Dendritic cell treated with granulocyte-macrophage colony-stimulating factor and Interleukin-4, amounts not matched to agents 40 ng/mL and 50 ng/mL, for 4 days (primary cell): ENCODE data around the gene MACROD1.

Source experiments
- H3K27ac Mint-ChIP-seq: one replicate; pipeline ENCODE4 v1.8.0; 2022; ENCODE audit warnings: mild to moderate bottlenecking, mixed read lengths
- H3K27me3 Mint-ChIP-seq: one replicate; pipeline ENCODE4 v1.8.0; 2022; ENCODE audit warnings: mild to moderate bottlenecking, mixed read lengths
- H3K36me3 Mint-ChIP-seq: one replicate; pipeline ENCODE4 v1.8.0; 2022; ENCODE audit warnings: low read depth, mixed read lengths
- H3K4me1 Mint-ChIP-seq: one replicate; pipeline ENCODE4 v1.8.0; 2022; ENCODE audit warnings: low read depth, mixed read lengths
- H3K4me3 Mint-ChIP-seq: one replicate; pipeline ENCODE4 v1.8.0; 2022; ENCODE audit warnings: mild to moderate bottlenecking, moderate library complexity, mixed read lengths
- H3K9me3 Mint-ChIP-seq: one replicate; pipeline ENCODE4 v1.8.0; 2022; ENCODE audit warnings: mixed read lengths
- intact Hi-C: fragments of 100-400 bp; cut with micrococcal nuclease; formaldehyde crosslinking; loops from one replicate; pipeline ENCODE4 v1.15.0; 2022

MACROD1 gene

GRCh38 chr11:64135711-64136110, 30.2 kb downstream of the MACROD1 start:
- no peaks in the 10 kb centered on the region for H3K9me3 Mint-ChIP-seq

GRCh38 chr11:64134963-64135362, 30.9 kb downstream of the MACROD1 start:
- Mint-ChIP-seq H3K9me3 (no peaks in the 10 kb centered on the region), H3K4me1 (peaks cover 52% of the 10 kb centered on the region), H3K27me3 (peaks cover 60% of the 10 kb centered on the region), H3K36me3 (no peaks in the 10 kb centered on the region), H3K4me3 (no peak overlapping the region), H3K27ac (peak overlapping the region; percentile 2)
- intact Hi-C loops, result no loop called here

More at GRCh38 chr11:64135711-64136110, 30.2 kb downstream of the MACROD1 start:
- intact Hi-C loops, result no loop called here
- Mint-ChIP-seq H3K4me1 (peaks cover 45% of the 10 kb centered on the region), H3K27ac (peak overlapping the region; percentile 2), H3K27me3 (peaks cover 53% of the 10 kb centered on the region), H3K4me3 (no peak overlapping the region), H3K36me3 (no peaks in the 10 kb centered on the region)

- H3K36me3 Mint-ChIP-seq, result no peaks in the 10 kb centered on the region
- no peak overlapping the region for H3K27ac Mint-ChIP-seq
- peaks cover 47% of the 10 kb centered on the region for H3K4me1 Mint-ChIP-seq
- no peak overlapping the region for H3K4me3 Mint-ChIP-seq
- no peaks in the 10 kb centered on the region for H3K9me3 Mint-ChIP-seq
- intact Hi-C loops, result no loop called here
- peaks cover 65% of the 10 kb centered on the region for H3K27me3 Mint-ChIP-seq
These were observed 32.8 kb downstream of the MACROD1 start for GRCh38 chr11:64132982-64133705.

GRCh38 chr11:64132191-64132771, 33.6 kb downstream of the MACROD1 start:
- no peaks in the 10 kb centered on the region for H3K9me3 Mint-ChIP-seq
- peaks cover 39% of the 10 kb centered on the region for H3K4me1 Mint-ChIP-seq
- no peak overlapping the region for H3K27ac Mint-ChIP-seq
- intact Hi-C loops, result no loop called here
- H3K27me3 Mint-ChIP-seq, result peaks cover 71% of the 10 kb centered on the region
- no peaks in the 10 kb centered on the region for H3K36me3 Mint-ChIP-seq
- H3K4me3 Mint-ChIP-seq, result no peak overlapping the region

- H3K27ac Mint-ChIP-seq, result no peak overlapping the region
These were observed 34.2 kb downstream of the MACROD1 start for GRCh38 chr11:64131683-64132190.

GRCh38 chr11:64130618-64131017, 35.3 kb downstream of the MACROD1 start:
- Mint-ChIP-seq H3K9me3 (no peaks in the 10 kb centered on the region), H3K4me3 (peak overlapping the region; percentile 13), H3K36me3 (no peaks in the 10 kb centered on the region), H3K27me3 (peaks cover 75% of the 10 kb centered on the region), H3K4me1 (peaks cover 41% of the 10 kb centered on the region), H3K27ac (no peak overlapping the region)
- intact Hi-C loops, result no loop called here

More at GRCh38 chr11:64131683-64132190, 34.2 kb downstream of the MACROD1 start:
- no peak overlapping the region for H3K4me3 Mint-ChIP-seq
- no peaks in the 10 kb centered on the region for H3K9me3 Mint-ChIP-seq
- intact Hi-C loops, result no loop called here
- H3K36me3 Mint-ChIP-seq, result no peaks in the 10 kb centered on the region
- H3K27me3 Mint-ChIP-seq, result peaks cover 73% of the 10 kb centered on the region
- peaks cover 33% of the 10 kb centered on the region for H3K4me1 Mint-ChIP-seq

- H3K4me3 Mint-ChIP-seq, result no peak overlapping the region
- H3K27ac Mint-ChIP-seq, result no peak overlapping the region
- no peaks in the 10 kb centered on the region for H3K36me3 Mint-ChIP-seq
- H3K27me3 Mint-ChIP-seq, result peaks cover 78% of the 10 kb centered on the region
- H3K4me1 Mint-ChIP-seq, result peaks cover 49% of the 10 kb centered on the region
- no peaks in the 10 kb centered on the region for H3K9me3 Mint-ChIP-seq
- intact Hi-C loops, result no loop called here
These were observed 36.5 kb downstream of the MACROD1 start for GRCh38 chr11:64129403-64129802.

GRCh38 chr11:64128255-64129006, 37.5 kb downstream of the MACROD1 start:
- peaks cover 44% of the 10 kb centered on the region for H3K4me1 Mint-ChIP-seq
- intact Hi-C loops, result no loop called here

GRCh38 chr11:64127267-64128072, 38.4 kb downstream of the MACROD1 start:
- intact Hi-C loops, result no loop called here
- Mint-ChIP-seq H3K27me3 (peaks cover 74% of the 10 kb centered on the region), H3K4me1 (peaks cover 39% of the 10 kb centered on the region), H3K36me3 (no peaks in the 10 kb centered on the region), H3K4me3 (no peak overlapping the region), H3K27ac (no peak overlapping the region), H3K9me3 (no peaks in the 10 kb centered on the region)

More at GRCh38 chr11:64128255-64129006, 37.5 kb downstream of the MACROD1 start:
- Mint-ChIP-seq H3K4me3 (no peak overlapping the region), H3K9me3 (no peaks in the 10 kb centered on the region), H3K27me3 (peaks cover 79% of the 10 kb centered on the region), H3K36me3 (no peaks in the 10 kb centered on the region), H3K27ac (no peak overlapping the region)

- no peaks in the 10 kb centered on the region for H3K9me3 Mint-ChIP-seq
- H3K4me3 Mint-ChIP-seq, result no peak overlapping the region
- intact Hi-C loops, result no loop called here
- H3K27me3 Mint-ChIP-seq, result peaks cover 70% of the 10 kb centered on the region
- H3K4me1 Mint-ChIP-seq, result peaks cover 38% of the 10 kb centered on the region
- no peaks in the 10 kb centered on the region for H3K36me3 Mint-ChIP-seq
- no peak overlapping the region for H3K27ac Mint-ChIP-seq
These were observed 39.1 kb downstream of the MACROD1 start for GRCh38 chr11:64126796-64127195.

- H3K27me3 Mint-ChIP-seq, result peaks cover 65% of the 10 kb centered on the region
- H3K4me1 Mint-ChIP-seq, result peaks cover 38% of the 10 kb centered on the region
- no peaks in the 10 kb centered on the region for H3K36me3 Mint-ChIP-seq
- no peak overlapping the region for H3K27ac Mint-ChIP-seq
- H3K4me3 Mint-ChIP-seq, result no peak overlapping the region
- no peaks in the 10 kb centered on the region for H3K9me3 Mint-ChIP-seq
- intact Hi-C loops, result no loop called here
These were observed 39.5 kb downstream of the MACROD1 start for GRCh38 chr11:64126371-64126770.

- peaks cover 32% of the 10 kb centered on the region for H3K4me1 Mint-ChIP-seq
- intact Hi-C loops, result no loop called here
- H3K27ac Mint-ChIP-seq, result peak overlapping the region; percentile 29
- no peak overlapping the region for H3K4me3 Mint-ChIP-seq
- no peaks in the 10 kb centered on the region for H3K9me3 Mint-ChIP-seq
- peaks cover 58% of the 10 kb centered on the region for H3K27me3 Mint-ChIP-seq
- no peaks in the 10 kb centered on the region for H3K36me3 Mint-ChIP-seq
These were observed 40.2 kb downstream of the MACROD1 start for GRCh38 chr11:64125676-64126075.

GRCh38 chr11:64124147-64124546, 41.8 kb downstream of the MACROD1 start:
- Mint-ChIP-seq H3K4me1 (peaks cover 25% of the 10 kb centered on the region), H3K4me3 (no peak overlapping the region), H3K27me3 (peaks cover 53% of the 10 kb centered on the region), H3K36me3 (no peaks in the 10 kb centered on the region), H3K27ac (no peak overlapping the region), H3K9me3 (no peaks in the 10 kb centered on the region)
- intact Hi-C loops, result no loop called here
